Activated T-cell treated with anti-CD3 and anti-CD28 coated beads, Interleukin-2, amount 50 U/mL, for 24 hours (primary cell): ENCODE measurements around the gene TLR1.

Source experiments
- DNase-seq: peaks from one replicate; pipeline ENCODE4 v3.0.0-alpha.2; 2020
- H3K27ac Mint-ChIP-seq: 2 replicates; pipeline ENCODE4 v1.8.0; 2020; ENCODE audit warnings: mild to moderate bottlenecking, mixed read lengths
- H3K27me3 Mint-ChIP-seq: 2 replicates; pipeline ENCODE4 v1.8.0; 2020; ENCODE audit warnings: mixed read lengths
- H3K36me3 Mint-ChIP-seq: 2 replicates; pipeline ENCODE4 v1.8.0; 2020; ENCODE audit warnings: low read depth, mixed read lengths
- H3K4me1 Mint-ChIP-seq: 2 replicates; pipeline ENCODE4 v1.8.0; 2020; ENCODE audit warnings: low read depth, mixed read lengths
- H3K4me3 Mint-ChIP-seq: 2 replicates; pipeline ENCODE4 v1.8.0; 2020; ENCODE audit warnings: mild to moderate bottlenecking, moderate library complexity, mixed read lengths
- H3K9me3 Mint-ChIP-seq: 2 replicates; pipeline ENCODE4 v1.8.0; 2020; ENCODE audit warnings: mixed read lengths

Gene TLR1, protein sequence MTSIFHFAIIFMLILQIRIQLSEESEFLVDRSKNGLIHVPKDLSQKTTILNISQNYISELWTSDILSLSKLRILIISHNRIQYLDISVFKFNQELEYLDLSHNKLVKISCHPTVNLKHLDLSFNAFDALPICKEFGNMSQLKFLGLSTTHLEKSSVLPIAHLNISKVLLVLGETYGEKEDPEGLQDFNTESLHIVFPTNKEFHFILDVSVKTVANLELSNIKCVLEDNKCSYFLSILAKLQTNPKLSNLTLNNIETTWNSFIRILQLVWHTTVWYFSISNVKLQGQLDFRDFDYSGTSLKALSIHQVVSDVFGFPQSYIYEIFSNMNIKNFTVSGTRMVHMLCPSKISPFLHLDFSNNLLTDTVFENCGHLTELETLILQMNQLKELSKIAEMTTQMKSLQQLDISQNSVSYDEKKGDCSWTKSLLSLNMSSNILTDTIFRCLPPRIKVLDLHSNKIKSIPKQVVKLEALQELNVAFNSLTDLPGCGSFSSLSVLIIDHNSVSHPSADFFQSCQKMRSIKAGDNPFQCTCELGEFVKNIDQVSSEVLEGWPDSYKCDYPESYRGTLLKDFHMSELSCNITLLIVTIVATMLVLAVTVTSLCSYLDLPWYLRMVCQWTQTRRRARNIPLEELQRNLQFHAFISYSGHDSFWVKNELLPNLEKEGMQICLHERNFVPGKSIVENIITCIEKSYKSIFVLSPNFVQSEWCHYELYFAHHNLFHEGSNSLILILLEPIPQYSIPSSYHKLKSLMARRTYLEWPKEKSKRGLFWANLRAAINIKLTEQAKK

DNA sequence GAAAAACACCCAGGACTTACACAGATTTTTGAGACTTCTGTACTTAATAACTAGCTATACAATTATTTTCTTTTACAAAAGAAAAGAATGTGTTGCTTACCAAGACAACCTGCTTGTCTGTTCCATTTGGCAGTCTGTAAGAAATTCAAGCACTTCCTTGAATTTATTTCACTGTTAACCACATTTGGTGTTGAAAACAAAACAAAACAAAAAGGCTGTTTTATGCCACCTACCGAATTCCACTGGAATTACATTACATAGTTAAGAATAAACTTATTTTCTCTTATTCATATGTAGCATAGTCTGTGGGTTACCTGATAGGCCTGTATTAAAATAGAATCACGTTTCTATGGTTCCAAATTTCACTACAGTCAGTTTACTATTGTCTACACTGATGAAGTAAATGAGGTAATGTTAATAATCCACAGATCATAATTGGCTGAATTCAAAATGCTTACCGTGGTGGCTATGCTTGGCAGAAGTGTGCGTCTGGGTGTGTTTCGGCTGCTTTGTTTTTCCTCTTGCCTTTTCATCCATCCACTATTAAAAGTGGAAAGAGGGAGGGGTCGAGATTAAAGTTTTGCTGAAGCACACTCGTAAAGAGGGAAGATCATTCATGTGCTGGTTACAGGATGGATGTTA, at the start of gene TLR1:
TSS of gene TLR1 (minus strand) at position 138 of the 642 bp plus-strand sequence. CDS start 5,960 bp downstream, outside the sequence.
- Mint-ChIP-seq H3K36me3 (peaks cover 33% of the 10 kb centered on the region), H3K27ac (peak within 1 kb of the TSS; percentile 85), H3K27me3 (no peaks in the 10 kb centered on the region), H3K4me1 (peaks cover 30% of the 10 kb centered on the region), H3K4me3 (peak within 1 kb of the TSS; percentile 39), H3K9me3 (peaks cover 22% of the 10 kb centered on the region)
- DNase-seq = no peak

DNA sequence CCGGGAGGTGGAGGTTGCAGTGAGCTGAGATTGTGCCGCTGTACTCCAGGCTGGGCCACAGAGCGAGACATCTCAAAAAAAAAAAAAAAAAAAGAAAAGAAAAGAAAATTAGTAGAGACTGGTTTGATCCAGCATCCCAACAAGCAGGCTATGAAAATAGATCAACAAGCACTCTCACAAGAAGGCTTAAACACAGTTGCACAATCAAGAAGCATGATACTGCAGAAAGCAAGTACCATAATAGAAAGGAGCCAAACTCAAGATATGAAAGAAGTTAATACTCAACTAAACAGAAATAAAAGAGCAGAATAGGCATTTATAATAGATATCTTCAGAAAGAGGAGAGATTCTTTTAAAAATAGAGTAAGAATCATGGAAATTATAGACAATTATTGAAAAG, 41.4 kb upstream of the TLR1 start:
- Mint-ChIP-seq H3K27me3 (no peaks in the 10 kb centered on the region), H3K36me3 (peaks cover 6% of the 10 kb centered on the region), H3K4me1 (no peaks in the 10 kb centered on the region), H3K4me3 (no peak overlapping the region), H3K27ac (no peak overlapping the region), H3K9me3 (peaks cover 16% of the 10 kb centered on the region)
- DNase-seq = no peak

DNA sequence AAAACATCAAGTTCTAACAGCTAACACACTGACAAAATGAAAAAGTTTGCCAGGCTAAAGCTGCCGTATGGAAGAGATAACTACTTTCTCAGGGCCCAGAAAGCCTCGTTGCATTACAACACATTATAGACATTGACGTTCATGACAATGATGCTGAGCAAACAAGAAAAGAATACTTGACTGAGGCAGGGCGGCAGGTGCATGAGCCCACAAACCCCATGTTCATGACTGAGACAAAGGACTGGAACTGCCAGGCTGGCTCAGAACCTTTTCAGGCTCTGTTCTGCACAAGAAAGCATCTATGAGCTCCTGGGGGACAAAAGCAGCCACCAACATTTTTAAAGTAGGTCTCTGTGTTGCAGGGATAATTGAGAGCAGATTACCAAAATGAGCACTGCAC, 38.4 kb upstream of the TLR1 start:
- no peak overlapping the region for H3K4me3 Mint-ChIP-seq
- no peak overlapping the region for H3K27ac Mint-ChIP-seq
- H3K36me3 Mint-ChIP-seq = no peaks in the 10 kb centered on the region
- no peaks in the 10 kb centered on the region for H3K9me3 Mint-ChIP-seq
- no peak for DNase-seq
- H3K27me3 Mint-ChIP-seq = no peaks in the 10 kb centered on the region
- H3K4me1 Mint-ChIP-seq = peaks cover 12% of the 10 kb centered on the region

DNA sequence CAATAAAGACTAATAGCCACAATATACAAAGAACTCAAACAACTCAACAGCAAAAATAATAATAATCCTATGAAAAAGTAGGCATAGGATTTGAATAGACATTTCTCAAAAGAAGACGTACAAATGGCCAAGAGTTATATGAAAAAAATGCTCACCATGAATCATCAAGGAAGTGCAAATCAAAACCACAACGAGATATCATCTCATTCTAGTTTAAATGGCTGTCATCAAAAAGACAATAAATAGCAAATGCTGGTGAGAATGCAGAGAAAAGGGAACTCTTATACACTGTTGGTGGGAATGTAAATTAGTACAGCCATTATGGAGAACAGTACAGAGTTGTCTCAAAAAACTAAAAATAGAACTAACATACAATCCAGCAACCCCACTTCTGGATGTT, 33.3 kb upstream of the TLR1 start:
- peak overlapping the region; percentile 50 for H3K27ac Mint-ChIP-seq
- DNase-seq = no peak

DNA sequence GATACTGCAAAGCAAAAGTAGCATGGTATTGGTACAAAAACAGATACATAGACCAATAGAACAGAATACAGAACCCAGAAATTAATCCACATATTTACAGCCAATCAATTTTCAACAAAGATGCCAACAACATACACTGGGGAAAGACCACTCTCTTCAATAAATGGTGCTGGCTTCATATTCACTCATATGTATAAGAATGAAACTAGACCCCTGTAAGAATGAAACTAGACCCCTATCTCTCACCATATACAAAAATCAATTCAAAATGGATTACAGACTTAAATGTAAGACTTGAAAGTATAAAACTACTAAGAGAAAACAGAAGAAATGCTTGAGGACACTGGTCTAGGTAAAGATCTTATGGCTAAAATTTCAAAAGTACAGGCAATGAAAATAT, 32.7 kb upstream of the TLR1 start:
- H3K27me3 Mint-ChIP-seq = no peaks in the 10 kb centered on the region
- H3K36me3 Mint-ChIP-seq = peaks cover 8% of the 10 kb centered on the region
- no peak overlapping the region for H3K4me3 Mint-ChIP-seq
- peaks cover 19% of the 10 kb centered on the region for H3K9me3 Mint-ChIP-seq
- H3K4me1 Mint-ChIP-seq = peaks cover 23% of the 10 kb centered on the region
- DNase-seq = no peak
- peak overlapping the region; percentile 50 for H3K27ac Mint-ChIP-seq

More for the DNA sequence above, 33.3 kb upstream of the TLR1 start:
- Mint-ChIP-seq H3K4me1 (peaks cover 23% of the 10 kb centered on the region), H3K27me3 (no peaks in the 10 kb centered on the region), H3K9me3 (peaks cover 19% of the 10 kb centered on the region), H3K4me3 (no peak overlapping the region), H3K36me3 (peaks cover 8% of the 10 kb centered on the region)

DNA sequence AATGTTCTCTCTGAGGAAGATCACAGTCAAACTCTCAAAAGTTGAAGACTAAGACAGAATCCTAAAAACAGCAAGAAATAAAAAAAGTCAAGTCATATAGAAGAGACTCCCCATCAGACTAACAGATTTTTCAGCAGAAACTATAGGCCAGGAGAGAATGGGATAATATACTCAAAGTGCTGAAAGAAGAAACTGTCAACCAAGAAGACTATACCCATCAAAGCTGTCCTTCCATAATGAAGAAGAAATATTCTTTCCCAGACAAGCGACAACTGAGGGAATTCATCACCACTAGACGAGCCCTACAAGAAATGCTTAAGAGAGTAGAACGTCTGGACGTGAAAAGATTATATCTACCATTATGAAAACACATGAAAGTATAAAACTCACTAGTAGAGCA, 30.0 kb upstream of the TLR1 start:
- no peak overlapping the region for H3K4me3 Mint-ChIP-seq
- peaks cover 22% of the 10 kb centered on the region for H3K4me1 Mint-ChIP-seq
- no peaks in the 10 kb centered on the region for H3K27me3 Mint-ChIP-seq
- H3K27ac Mint-ChIP-seq = no peak overlapping the region
- no peak for DNase-seq
- peaks cover 19% of the 10 kb centered on the region for H3K9me3 Mint-ChIP-seq
- H3K36me3 Mint-ChIP-seq = peaks cover 8% of the 10 kb centered on the region

DNA sequence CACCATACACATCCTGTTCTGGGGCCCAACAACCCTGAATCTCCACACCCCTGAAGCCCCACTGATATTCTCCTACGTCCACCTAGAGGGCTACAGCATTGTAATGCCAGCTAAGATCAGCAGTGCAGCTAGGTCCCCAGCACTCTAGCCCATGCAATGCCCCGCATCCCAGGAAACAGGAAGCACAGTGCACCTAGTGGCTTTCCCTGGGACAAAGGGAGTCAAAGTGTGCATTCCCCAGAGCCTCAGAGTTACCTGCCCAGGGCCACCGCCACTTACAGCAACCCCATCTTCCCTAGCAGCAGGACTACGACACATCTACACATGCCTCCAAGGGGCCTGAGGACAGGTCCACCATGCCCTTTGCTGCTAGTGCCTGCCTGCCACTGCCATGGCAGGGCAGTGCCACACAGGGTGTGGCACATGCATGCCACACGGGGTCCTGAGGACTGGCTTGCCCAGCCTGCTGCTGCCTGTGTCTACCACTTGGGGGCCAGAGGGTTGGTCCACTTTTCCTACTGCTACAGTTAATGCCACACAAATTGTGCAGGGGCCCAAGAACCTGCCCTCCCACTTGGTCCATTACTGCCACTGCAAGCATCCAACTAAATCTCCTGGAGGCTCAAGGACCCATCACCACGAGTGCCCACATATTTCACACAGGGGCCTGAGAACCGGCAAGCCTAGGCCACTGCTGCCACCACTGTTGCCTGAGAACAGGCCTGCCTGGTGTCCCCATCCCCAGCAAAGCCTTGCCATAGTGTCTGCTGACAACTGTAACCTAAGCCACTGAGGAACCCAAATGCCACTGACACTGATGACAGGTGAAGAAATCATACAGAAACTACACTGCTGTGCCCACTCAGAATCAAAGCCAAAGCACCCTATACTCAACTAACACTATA, 28.3 kb upstream of the TLR1 start:
- Mint-ChIP-seq H3K9me3 (peaks cover 19% of the 10 kb centered on the region), H3K36me3 (peaks cover 8% of the 10 kb centered on the region), H3K27ac (no peak overlapping the region), H3K4me1 (peaks cover 10% of the 10 kb centered on the region), H3K27me3 (no peaks in the 10 kb centered on the region), H3K4me3 (no peak overlapping the region)
- no peak for DNase-seq

DNA sequence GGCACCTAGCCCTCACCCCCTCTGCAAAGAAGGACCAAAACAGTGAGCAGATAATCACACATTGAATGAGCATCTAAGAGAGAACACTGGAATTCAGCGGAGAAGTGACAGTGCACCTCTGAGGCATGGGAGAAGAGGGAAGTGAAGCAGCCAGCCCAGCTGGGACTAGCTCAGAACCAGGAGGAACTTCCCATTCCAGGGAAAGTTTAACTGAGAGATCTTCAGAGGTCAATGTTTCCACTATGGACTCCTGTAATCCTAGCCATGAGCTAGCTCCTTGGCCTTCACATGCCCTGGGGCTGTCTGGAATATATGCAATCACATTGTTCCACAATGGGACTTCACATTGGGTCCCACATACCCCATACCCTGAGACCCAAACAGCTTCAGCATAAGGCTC, 27.6 kb upstream of the TLR1 start:
- peaks cover 4% of the 10 kb centered on the region for H3K4me1 Mint-ChIP-seq
- peaks cover 8% of the 10 kb centered on the region for H3K36me3 Mint-ChIP-seq
- no peak overlapping the region for H3K27ac Mint-ChIP-seq
- no peaks in the 10 kb centered on the region for H3K27me3 Mint-ChIP-seq
- DNase-seq = no peak
- no peak overlapping the region for H3K4me3 Mint-ChIP-seq
- H3K9me3 Mint-ChIP-seq = peaks cover 19% of the 10 kb centered on the region

DNA sequence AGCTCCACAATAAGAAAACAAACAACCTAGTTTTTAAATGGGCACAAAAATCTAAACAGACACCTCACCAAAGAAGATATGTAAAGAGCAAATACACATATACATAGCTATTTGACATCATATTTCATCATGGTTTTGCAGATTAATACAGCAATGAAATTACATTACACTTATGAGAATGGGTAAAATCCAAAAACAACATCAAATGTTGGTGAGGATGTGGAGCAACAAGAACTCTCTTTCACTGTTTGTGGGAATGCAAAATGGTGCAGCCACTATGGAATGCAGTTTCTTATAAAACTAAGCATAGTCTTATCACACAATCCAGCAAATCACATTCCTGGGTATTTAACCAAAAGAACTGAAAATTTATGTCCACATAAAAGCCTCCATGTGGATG, 27.1 kb upstream of the TLR1 start:
- Mint-ChIP-seq H3K27ac (no peak overlapping the region), H3K4me1 (no peaks in the 10 kb centered on the region), H3K27me3 (no peaks in the 10 kb centered on the region), H3K36me3 (peaks cover 8% of the 10 kb centered on the region), H3K9me3 (peaks cover 19% of the 10 kb centered on the region), H3K4me3 (no peak overlapping the region)
- no peak for DNase-seq

DNA sequence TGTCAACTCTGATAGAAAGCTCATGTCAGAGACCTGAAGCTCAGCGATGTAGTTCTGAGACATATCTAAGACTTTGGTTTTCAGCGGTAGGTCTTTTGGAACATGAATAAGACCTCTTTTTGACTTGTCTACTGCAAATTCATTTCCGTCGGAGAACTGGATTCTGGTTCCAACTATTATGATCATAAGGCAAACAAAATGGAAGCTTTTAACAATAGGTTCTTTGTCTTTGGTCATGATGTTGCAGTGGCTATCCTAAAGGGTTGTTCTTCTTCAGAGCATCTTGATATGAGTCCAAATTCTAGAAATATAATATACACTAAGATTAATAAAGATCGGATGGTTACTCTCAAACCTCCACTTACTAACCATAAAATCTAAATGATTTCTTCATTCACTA, 24.6 kb upstream of the TLR1 start:
- H3K4me3 Mint-ChIP-seq = no peak overlapping the region
- no peak overlapping the region for H3K27ac Mint-ChIP-seq
- no peaks in the 10 kb centered on the region for H3K27me3 Mint-ChIP-seq
- peaks cover 3% of the 10 kb centered on the region for H3K9me3 Mint-ChIP-seq
- no peak for DNase-seq
- no peaks in the 10 kb centered on the region for H3K4me1 Mint-ChIP-seq
- peaks cover 2% of the 10 kb centered on the region for H3K36me3 Mint-ChIP-seq

DNA sequence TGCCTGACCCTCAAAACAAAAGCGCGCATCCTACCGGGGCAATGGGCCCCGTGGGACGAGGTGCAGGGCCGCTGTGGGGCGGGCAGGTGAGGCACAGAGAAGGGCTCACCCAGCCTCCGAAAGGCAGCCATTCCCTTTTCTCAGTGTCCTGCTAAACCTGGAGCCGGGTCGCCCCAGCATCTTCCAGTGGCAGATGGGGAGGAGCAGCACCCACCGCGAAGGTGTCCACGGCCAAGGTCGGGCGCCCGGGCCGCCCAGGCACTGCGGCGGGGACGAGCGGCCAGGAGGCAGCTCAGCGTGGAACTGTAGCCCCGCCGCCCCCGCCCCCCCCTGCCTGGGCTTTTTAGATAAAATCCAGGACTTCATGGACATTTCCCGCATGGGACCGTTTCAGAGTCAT, 19.2 kb upstream of the TLR1 start:
- Mint-ChIP-seq H3K36me3 (peaks cover 2% of the 10 kb centered on the region), H3K4me3 (no peak overlapping the region), H3K27ac (no peak overlapping the region), H3K27me3 (no peaks in the 10 kb centered on the region), H3K4me1 (peaks cover 13% of the 10 kb centered on the region), H3K9me3 (peaks cover 5% of the 10 kb centered on the region)
- no peak for DNase-seq

DNA sequence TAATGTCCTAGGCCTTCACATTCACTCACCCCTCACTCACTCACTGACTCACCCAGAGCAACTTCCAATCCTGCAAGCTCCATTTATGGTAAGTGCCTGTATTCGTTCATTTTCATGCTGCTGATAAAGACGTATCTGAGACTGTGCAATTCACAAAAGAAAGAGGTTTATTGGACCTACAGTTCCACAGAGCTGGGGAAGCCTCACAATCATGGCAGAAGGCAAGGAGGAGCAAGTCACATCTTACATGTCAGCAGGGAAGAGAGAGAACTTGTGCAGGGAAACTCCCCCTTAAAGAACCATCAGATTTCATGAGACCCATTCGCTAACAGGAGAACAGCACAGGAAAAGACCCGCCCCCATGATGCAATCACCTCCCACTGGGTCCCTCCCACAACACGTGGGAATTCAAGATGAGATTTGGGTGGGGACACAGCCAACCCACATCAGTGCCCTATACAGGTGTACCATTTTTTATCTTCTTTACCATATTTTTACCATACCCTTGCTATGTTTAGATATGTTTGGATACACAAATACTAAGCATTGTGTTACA, 18.2 kb upstream of the TLR1 start:
- no peak overlapping the region for H3K27ac Mint-ChIP-seq
- no peaks in the 10 kb centered on the region for H3K27me3 Mint-ChIP-seq
- no peak overlapping the region for H3K4me3 Mint-ChIP-seq
- H3K4me1 Mint-ChIP-seq = peaks cover 13% of the 10 kb centered on the region
- no peak for DNase-seq
- H3K36me3 Mint-ChIP-seq = peaks cover 2% of the 10 kb centered on the region
- H3K9me3 Mint-ChIP-seq = peaks cover 5% of the 10 kb centered on the region

DNA sequence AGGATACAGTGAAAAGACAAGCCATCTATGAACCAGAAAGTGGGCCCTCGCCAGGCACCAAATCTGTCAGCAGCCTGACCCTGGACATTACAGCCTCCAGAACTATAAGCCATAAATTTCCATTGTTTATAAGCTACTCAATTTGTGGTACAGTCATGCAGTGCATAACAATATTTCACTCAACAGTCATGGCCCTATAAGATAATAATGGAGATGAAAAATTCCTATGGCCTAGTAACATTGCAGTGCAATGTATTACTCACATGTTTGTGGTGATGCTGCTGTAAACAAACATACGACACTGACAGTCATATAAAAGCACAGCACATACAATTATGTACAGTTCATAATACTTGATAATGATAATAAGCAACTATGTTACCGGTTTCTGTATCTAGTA, 17.1 kb upstream of the TLR1 start:
- no peak for DNase-seq
- Mint-ChIP-seq H3K4me1 (peaks cover 13% of the 10 kb centered on the region), H3K36me3 (peaks cover 2% of the 10 kb centered on the region), H3K4me3 (no peak overlapping the region), H3K27me3 (no peaks in the 10 kb centered on the region), H3K9me3 (peaks cover 5% of the 10 kb centered on the region), H3K27ac (no peak overlapping the region)
